ENCODE data around the gene EPAS1.
A peak's percentile ranks its signal among the peaks of the same experiment; 100 is the strongest.

DNA sequence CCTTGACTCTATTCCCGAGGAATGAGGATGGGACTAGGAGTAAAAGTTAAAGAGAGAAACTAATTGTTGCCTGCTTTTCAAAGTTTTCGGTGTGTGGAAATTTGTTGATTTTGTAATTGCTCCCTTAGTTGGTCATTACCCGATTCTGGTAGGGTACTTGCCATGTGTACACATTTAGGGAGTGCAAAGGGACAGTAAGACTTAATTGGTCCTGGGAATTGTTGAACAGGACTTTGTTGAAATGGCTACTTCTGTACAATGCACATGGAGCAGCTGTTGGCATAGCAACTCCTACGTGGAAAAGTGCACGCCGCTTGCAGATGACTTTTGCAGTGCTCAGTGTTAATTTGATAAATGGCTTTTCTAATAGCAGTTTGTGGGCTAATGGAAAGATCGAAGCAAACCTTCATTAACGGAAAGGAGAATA lies 22.9 kb downstream of the EPAS1 start:
- TF ChIP-seq, protein P1, sequence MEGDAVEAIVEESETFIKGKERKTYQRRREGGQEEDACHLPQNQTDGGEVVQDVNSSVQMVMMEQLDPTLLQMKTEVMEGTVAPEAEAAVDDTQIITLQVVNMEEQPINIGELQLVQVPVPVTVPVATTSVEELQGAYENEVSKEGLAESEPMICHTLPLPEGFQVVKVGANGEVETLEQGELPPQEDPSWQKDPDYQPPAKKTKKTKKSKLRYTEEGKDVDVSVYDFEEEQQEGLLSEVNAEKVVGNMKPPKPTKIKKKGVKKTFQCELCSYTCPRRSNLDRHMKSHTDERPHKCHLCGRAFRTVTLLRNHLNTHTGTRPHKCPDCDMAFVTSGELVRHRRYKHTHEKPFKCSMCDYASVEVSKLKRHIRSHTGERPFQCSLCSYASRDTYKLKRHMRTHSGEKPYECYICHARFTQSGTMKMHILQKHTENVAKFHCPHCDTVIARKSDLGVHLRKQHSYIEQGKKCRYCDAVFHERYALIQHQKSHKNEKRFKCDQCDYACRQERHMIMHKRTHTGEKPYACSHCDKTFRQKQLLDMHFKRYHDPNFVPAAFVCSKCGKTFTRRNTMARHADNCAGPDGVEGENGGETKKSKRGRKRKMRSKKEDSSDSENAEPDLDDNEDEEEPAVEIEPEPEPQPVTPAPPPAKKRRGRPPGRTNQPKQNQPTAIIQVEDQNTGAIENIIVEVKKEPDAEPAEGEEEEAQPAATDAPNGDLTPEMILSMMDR (IDR thresholded peaks at IDR 0.05; ENCODE audit: low read depth, low read length, missing input control): no peak
- TF ChIP-seq RAD21 (IDR thresholded peaks at IDR 0.05) (peak; percentile 42 to 56), REST (IDR thresholded peaks at IDR 0.05) (peak; percentile 62), ATF3 (IDR thresholded peaks at IDR 0.05) (peak; percentile 48), GABPA (IDR thresholded peaks at IDR 0.05 in 1 of 2, conservative IDR thresholded peaks at IDR 0.05 in 1 of 2) (peak in 1 of 2 donors; percentile 22), RXRA (IDR thresholded peaks at IDR 0.05) (peak; percentile 72 to 86), SP1 (IDR thresholded peaks at IDR 0.05) (peak; percentile 82), YY1 (IDR thresholded peaks at IDR 0.05) (peak; percentile 91), JUND (IDR thresholded peaks at IDR 0.05) (peak; percentile 53 to 71)
- TF ChIP-seq, protein P2, sequence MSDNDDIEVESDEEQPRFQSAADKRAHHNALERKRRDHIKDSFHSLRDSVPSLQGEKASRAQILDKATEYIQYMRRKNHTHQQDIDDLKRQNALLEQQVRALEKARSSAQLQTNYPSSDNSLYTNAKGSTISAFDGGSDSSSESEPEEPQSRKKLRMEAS (IDR thresholded peaks at IDR 0.05): peak; percentile 84

Data from liver (tissue), 3 donors.